SU-DHL-6 (cell line): ENCODE results near the gene WIZ.

Experiments
- H2AFZ ChIP-seq: fragments of 200-600 bp; sonication (generic); 2 replicates; pipeline ENCODE4 v1.6.1; 2014; ENCODE audit warnings: low read depth, mild to moderate bottlenecking, moderate library complexity, mixed read lengths, antibody characterized with exemption, low read length; ENCODE audit not compliant: severe bottlenecking
- H3F3A ChIP-seq: fragments of 200-600 bp; shearing (Covaris generic); 2 replicates; pipeline ENCODE4 v1.6.0; 2016; ENCODE audit warnings: antibody characterized with exemption, mild to moderate bottlenecking; ENCODE audit not compliant: insufficient read depth
- H3K27ac ChIP-seq: fragments of 200-600 bp; sonication (generic); 2 replicates; pipeline ENCODE4 v1.5.1; 2016; ENCODE audit warnings: low read depth, mild to moderate bottlenecking, low read length, moderate library complexity, mixed read lengths
- H3K27me3 ChIP-seq: fragments of 200-600 bp; sonication (generic), shearing (Covaris generic); 2 replicates; pipeline ENCODE4 v1.6.0; 2014; ENCODE audit warnings: mild to moderate bottlenecking, low read length
- H3K36me3 ChIP-seq: fragments of 200-600 bp; sonication (generic); 2 replicates; pipeline ENCODE4 v1.6.1; 2014; ENCODE audit warnings: mild to moderate bottlenecking, low read length, mixed read lengths
- H3K4me2 ChIP-seq: fragments of 300-600, 200-600 bp; shearing (Covaris generic), sonication (generic); 2 replicates; pipeline ENCODE4 v1.6.0; 2014; ENCODE audit warnings: low read length, low read depth, mild to moderate bottlenecking; ENCODE audit not compliant: poor library complexity, severe bottlenecking
- H3K4me3 ChIP-seq: fragments of 200-600 bp; sonication (generic); 2 replicates; pipeline ENCODE4 v1.5.1; 2014; ENCODE audit warnings: antibody characterized with exemption, low read length, mild to moderate bottlenecking, mixed read lengths; ENCODE audit not compliant: insufficient read depth, poor library complexity, severe bottlenecking
- H3K79me2 ChIP-seq: fragments of 200-600 bp; sonication (generic); 2 replicates; pipeline ENCODE4 v1.6.1; 2014; ENCODE audit warnings: mild to moderate bottlenecking, low read length, moderate library complexity; ENCODE audit not compliant: insufficient read depth
- H3K9ac ChIP-seq: fragments of 200-600 bp; sonication (generic); 2 replicates; pipeline ENCODE4 v1.7.0; 2014; ENCODE audit warnings: mild to moderate bottlenecking, low read length
- H3K9me2 ChIP-seq: fragments of 200-600 bp; sonication (generic); replicated peaks from 2 replicates; pipeline ENCODE4 v1.6.1; 2014; ENCODE audit warnings: low read length; ENCODE audit not compliant: insufficient read depth
- H3K9me3 ChIP-seq: fragments of 200-600 bp; sonication (generic); 2 replicates; pipeline ENCODE4 v1.6.1; 2014; ENCODE audit warnings: low read length, mixed read lengths; ENCODE audit not compliant: insufficient read depth
- H4K20me1 ChIP-seq: fragments of 200-600 bp; sonication (generic); 2 replicates; pipeline ENCODE4 v1.6.1; 2014; ENCODE audit warnings: low read depth, mild to moderate bottlenecking, antibody characterized with exemption, low read length, moderate library complexity, mixed read lengths
- CTCF ChIP-seq: fragments of 200-600 bp; sonication (generic); IDR thresholded peaks from one replicate; pipeline ENCODE4 v1.5.1; 2017; ENCODE audit warnings: antibody characterized with exemption, mild to moderate bottlenecking, low read length, moderate library complexity; ENCODE audit not compliant: insufficient read depth, poor library complexity, severe bottlenecking
- EZH2phosphoT487 ChIP-seq: fragments of 200-600 bp; sonication (generic), shearing (Covaris generic); conservative IDR thresholded peaks from 2 replicates; pipeline ENCODE4 v1.6.1; 2018; ENCODE audit warnings: mild to moderate bottlenecking, antibody characterized with exemption, low read length, moderate library complexity, mixed read lengths

The WIZ gene

GRCh38 chr19:15371119-15371518 is 78.6 kb downstream of the WIZ start:
- H4K20me1 ChIP-seq: peaks cover 5% of the 10 kb centered on the region; the same call in 1 of the 2 replicates
- H3K79me2 ChIP-seq: peaks cover 51% of the 10 kb centered on the region
- no peaks in the 10 kb centered on the region for H3K9me3 ChIP-seq
- H3K9ac ChIP-seq: no peak overlapping the region
- H3K4me2 ChIP-seq: no peak overlapping the region
- no peak overlapping the region for H3K4me3 ChIP-seq
- peaks cover 2% of the 10 kb centered on the region; the same call in 1 of the 2 replicates for H3K36me3 ChIP-seq
- TF ChIP-seq EZH2phosphoT487 (no peak), CTCF (no peak)
- no peak overlapping the region for H3K27ac ChIP-seq
- no peaks in the 10 kb centered on the region for H3K27me3 ChIP-seq
- no peak overlapping the region for H2AFZ ChIP-seq
- H3K9me2 ChIP-seq: no peaks in the 10 kb centered on the region
- no peaks in the 10 kb centered on the region for H3F3A ChIP-seq
